GM15510 (cell line): ENCODE measurements around the gene NFAT5.

ENCODE experiments used
- POLR2A ChIP-seq: IDR thresholded peaks from 3 replicates; pipeline ENCODE4 v1.6.1; 2011; ENCODE audit warnings: borderline replicate concordance; ENCODE audit not compliant: insufficient read length; ENCODE audit errors: extremely low read depth

NFAT5 gene

DNA sequence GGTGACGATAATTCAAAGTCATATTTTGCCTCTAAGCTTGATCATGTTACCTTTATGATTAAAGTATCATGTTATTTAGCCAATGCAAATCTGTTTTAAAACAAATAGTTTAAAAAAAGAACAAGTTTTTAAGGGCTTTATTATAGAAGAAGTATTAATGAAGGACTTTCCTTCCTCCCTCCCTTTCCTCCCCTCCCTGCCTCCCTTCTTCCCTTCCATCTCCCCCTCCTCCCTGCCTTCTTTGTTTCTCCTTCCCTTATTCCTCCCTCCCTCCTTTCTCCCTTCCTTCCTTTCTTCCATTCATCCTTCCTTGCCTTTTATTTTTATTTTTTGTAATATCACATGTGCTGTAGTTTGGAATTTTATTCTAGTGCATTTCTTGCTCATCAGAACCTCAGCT, 134.1 kb downstream of the NFAT5 start:
- TF ChIP-seq POLR2A = no peak

DNA sequence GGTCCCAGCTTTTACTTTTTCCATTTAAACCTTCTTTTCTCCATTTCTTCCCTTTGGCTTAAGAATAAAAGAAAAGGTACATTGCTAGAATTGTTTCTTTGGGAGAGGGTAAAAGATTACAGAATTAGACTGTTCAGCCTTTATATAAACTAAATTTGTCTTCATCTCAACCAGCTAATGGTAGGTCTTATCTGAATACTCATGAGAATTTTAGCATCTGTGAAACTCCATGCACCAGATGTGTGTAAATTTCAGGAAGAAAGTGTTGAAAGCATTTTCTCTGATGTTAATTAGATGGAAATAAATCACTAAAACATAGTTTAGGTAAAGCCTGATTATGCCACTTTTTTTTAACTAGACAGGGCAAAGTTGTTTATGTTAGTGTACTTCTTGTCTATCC, 135.7 kb downstream of the NFAT5 start:
- TF ChIP-seq POLR2A = no peak

GRCh38 chr16:69701866-69702265, 136.1 kb downstream of the NFAT5 start:
- TF ChIP-seq POLR2A = no peak

DNA sequence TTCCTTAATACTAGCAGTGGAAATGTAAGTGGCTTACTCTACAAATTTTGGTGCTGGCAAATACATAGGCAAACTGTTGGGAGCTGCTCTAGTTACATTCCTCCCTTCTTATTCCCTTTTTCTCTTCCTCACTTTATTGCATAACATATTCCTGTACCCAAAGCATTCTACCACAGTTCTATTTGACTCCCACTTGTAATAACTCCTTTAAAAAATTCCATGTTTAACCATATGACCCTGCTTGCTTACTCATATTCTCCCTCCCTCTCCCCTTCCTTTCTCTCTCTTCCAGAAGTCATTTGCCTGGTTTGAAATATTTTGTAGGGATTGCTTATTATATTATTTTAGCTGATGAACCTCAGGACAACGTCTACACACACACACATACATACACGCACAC, 137.9 kb downstream of the NFAT5 start:
- no peak for TF ChIP-seq POLR2A

DNA sequence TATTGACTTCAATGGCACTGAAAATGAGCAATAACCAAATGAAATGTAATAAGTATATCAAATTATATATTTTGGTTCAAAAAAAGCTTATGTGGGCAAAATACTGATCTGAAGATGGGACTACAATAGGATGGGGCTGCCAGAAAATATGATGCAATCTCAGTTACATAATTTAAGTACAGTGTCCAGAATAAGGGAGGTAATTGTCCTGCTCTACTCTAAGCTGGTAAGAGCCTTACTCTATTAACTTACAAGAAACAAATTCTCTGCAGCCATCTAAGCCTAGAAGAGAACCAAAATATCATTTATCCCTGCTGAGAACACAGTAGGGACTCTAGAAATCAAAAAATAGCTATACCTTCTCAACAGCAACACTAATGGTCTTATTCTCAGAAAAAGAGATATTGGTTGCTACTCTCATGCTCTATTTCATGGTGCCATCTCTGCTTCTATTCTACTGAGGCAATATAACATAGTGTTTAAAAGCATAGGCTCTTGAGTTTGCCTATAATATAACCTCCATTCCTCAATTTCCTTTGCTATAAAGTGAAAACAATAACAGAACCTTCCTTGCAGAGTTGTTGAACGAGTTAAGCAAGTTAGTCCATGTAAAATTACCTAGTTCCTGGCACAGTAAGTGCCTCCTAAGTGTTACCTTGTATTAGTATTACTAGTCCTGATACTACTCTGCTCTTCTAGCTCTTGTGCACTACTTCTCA, 140.6 kb downstream of the NFAT5 start:
- TF ChIP-seq POLR2A = no peak

- TF ChIP-seq POLR2A = no peak
Observed at GRCh38 chr16:69706975-69707340, 141.2 kb downstream of the NFAT5 start.

DNA sequence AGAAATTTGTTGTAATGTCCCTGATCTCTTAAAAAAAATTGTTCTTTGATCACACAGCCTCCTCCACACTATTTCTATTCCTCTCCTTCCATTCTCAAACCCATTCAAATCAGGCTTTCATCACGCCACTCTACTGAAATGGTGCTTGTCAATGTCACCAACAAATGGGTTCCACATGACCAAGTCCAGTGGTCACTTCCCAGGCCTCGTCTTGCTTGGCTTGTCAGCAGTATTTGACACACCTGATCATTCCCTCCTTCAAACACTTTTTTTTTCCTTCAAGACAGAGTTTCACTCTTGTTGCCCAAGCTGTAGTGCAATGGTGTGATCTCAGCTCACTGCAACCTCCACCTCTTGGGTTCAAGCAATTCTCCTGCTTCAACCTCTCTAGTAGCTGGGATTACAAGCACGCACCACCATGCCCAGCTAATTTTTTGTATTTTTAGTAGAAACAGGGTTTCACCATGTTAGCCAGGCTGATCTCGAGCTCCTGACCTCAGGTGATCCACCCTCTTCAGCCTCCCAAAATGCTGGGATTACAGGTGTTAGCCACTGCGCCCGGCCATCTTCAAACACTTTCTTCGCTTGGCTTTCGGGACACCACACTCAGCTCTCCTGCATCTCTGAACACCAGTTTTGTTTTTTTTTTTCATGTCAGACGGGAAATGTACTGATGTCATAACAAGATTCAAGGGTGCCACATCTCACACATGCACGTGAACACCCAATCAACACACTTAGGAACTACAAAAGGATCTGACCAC, 142.3 kb downstream of the NFAT5 start:
- TF ChIP-seq POLR2A = no peak

GRCh38 chr16:69709456-69710084, 143.8 kb downstream of the NFAT5 start:
- TF ChIP-seq POLR2A = no peak

GRCh38 chr16:69711115-69711740, 145.5 kb downstream of the NFAT5 start:
- no peak for TF ChIP-seq POLR2A

DNA sequence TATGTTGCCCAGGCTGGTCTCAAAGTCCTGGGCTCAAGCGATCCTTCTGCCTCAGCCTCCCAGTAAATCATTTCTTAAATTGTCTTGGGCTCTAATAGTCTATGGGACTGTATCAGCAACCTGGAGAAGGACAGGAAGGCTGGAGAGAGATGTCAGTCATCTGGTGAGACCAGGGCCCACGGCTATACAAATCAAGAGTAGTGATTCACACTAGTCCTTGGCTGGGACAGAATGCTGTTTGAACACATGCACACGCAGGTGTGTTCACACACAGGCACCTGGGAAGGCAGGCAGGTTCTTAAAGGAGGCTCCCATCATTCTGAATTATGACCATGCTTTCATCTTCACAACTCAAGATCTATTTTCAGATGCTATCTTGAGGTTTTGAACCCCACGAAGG, 146.5 kb downstream of the NFAT5 start:
- no peak for TF ChIP-seq POLR2A

DNA sequence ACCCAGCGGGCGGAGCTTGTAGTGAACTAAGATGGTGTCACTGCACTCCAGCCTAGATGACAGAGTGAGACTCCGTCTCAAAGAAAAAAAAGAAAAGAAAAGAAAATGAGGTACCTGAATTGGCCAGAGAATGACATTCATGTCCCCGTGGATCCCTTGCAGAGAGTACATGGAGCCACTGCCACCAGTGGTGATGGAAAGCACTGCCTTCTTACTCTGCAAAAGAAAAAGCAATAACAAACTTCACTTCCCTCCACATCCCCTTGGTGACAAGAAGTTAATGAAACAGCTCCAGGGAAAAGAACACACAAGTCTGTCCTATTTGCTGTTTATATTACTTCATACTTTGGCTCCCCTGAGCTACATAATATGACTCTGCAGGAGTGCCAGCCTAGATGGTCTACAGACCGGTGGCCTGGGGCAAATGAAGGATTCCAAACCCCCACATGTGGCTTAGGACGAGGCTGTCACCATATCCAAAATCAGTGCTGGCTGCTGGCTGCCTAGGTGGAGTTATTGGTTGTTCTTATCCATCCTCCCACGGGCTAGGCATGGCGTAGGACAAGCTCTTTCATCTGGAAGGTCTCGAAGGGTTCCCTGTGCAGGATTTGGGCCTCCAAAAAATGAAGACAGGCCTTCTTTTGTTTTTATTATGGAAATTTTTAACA, 147.3 kb downstream of the NFAT5 start:
- TF ChIP-seq POLR2A = no peak

- no peak for TF ChIP-seq POLR2A
Observed at GRCh38 chr16:69717066-69717465, 151.3 kb downstream of the NFAT5 start.

GRCh38 chr16:69718111-69718764, 152.5 kb downstream of the NFAT5 start:
- TF ChIP-seq POLR2A = no peak

DNA sequence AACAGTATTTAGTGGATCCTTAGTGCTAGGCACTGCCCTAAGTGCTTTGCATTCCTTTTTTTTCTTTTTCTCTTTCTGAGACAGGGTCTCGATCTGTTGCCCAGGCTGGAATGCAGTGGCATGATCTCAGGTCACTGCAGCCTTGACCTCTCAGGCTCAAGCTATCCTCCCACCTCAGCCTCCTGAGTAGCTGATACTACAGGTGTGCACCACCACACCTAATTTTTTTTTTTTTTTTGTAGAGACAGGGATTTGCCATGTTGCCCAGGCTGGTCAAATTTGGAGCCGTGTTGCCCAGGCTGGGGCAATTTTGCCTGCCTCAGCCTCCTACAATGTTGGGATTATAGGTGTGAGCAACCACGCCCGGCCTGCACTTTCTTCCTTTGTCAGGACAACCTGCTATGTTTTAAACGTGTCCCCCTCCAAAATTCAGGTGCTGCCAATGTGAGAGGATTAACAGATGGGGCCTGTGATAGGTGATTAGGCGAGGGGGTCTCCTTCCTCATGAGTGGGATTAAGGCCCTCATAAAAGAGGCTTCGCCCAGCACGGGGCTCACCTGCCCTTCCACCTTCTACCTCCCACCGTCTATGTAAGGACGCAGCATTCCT, 155.2 kb downstream of the NFAT5 start:
- TF ChIP-seq POLR2A = no peak

DNA sequence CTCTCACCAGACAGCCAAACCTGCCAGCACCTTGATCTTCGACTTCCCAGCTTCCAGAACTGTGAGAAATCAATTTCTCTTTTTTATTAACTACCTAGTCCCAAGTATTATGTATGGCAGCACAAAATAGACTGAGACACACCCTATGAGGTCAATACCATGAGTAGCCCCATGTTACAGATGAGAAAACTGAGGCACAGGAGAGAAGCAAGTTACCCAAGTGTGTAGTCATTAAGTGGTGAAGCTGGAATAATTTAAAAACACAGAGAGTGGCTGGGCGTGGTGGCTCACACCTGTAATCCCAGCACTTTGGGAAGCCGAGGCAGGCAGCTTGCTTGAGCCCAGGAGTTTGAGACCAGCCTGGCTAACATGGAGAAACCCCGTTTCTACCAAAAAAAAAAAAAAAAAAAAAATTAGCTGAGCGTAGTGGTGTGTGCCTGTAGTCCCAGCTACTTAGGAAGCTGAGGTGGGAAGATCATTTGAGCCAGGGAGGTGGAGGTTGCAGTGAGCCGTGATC, 155.7 kb downstream of the NFAT5 start:
- no peak for TF ChIP-seq POLR2A
